Measurements from ENCODE around the gene SCFD2. TPM values are rescaled to one million over a fixed set of nuclear protein-coding genes. Genes with fewer than 3 reads are reported as not detected.

Gene SCFD2
- total and polyA plus RNA-seq, 8 donors: 4.0 to 13.5 (median 8.9) TPM

GRCh38 chr4:53118676-53119075, 247.2 kb downstream of the SCFD2 start:
- H3K36me3 ChIP-seq: no peaks in the 10 kb centered on the region
- TF ChIP-seq CTCF (IDR thresholded peaks at IDR 0.05): no peak
- no peaks in the 10 kb centered on the region for H3K27me3 ChIP-seq
- H3K4me1 ChIP-seq: peaks cover 0 to 6% (median 6%) of the 10 kb centered on the region in 3 donors
- ATAC-seq (no peak), DNase-seq (no peak), FAIRE-seq (no peak)
- no peak overlapping the region for H3K27ac ChIP-seq
- WGBS, 2 donors: 60 to 61% methylated on average over 3 of the region's 3 CpGs
- no peaks in the 10 kb centered on the region for H3K9me3 ChIP-seq
- H3K4me3 ChIP-seq: no peak overlapping the region
- intact Hi-C loops (cut with DNase I): no loop called here

DNA sequence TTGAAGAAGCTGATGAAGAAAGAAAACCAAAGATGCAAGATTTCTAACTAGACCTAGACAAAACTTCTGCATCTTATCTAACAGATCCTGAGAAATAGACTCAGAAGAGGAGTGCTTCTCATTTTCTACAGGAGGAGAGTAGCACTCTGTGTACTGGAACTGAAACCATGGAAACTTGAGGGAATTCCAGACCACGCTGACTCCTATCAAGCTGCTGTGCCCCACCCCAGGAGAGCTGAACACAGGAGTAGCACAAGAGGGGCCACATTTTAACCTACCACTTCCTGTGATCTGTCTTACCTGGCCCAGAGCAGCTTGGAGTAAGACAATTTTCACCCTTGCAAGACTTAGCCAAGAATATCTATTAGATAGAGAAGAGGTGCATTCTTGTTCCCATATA, 248.9 kb downstream of the SCFD2 start:
- DNase-seq (no peak), ATAC-seq (no peak), FAIRE-seq (no peak)
- Histone ChIP-seq H3K36me3 (no peaks in the 10 kb centered on the region), H3K27me3 (no peaks in the 10 kb centered on the region), H3K9me3 (no peaks in the 10 kb centered on the region), H3K4me1 (peaks cover 0 to 6% (median 0%) of the 10 kb centered on the region in 3 donors), H3K27ac (no peak overlapping the region), H3K4me3 (no peak overlapping the region)
- no peak for TF ChIP-seq CTCF (IDR thresholded peaks at IDR 0.05)
- 86 to 100% methylated on average over 1 of the region's 1 CpG for WGBS, 2 donors
- intact Hi-C loops (cut with DNase I): no loop called here

DNA sequence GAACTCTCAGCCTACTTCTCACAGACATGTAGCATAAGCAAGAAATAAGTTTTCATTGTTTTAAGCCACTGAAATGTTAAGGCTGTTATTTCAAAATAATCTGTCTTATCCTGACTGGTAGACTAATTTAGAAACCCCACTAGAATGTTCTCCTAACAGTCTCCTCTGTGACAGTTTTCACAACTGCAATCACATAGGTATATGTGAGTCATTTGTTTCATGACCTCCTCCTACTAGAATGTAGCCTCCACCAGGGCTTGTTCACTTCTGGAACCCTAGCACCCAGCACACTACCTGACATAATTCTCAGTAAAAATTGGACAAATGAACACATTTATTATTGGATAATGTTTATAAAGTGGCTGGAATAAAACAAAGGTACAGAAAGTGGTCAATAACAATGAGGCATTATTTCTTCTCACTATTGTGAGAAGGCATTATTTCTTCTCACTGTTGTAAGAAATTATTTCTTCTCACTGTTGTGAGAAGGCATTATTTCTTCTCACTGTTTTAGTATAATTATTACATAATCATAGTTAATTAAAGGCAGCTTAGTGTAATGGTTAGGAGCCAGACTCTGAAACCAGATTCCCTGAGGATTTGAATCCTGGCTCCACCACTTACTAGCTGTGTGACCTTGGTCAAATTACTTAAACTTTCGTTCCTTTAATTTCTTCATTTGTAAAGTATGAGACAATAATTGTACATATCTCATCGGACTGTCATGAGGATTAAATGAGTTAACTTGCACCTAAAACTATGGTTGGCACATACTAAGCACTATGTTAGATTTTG, 252.2 kb downstream of the SCFD2 start:
- WGBS, 2 donors: 76 to 83% methylated on average over 2 of the region's 2 CpGs
- Histone ChIP-seq H3K36me3 (no peaks in the 10 kb centered on the region), H3K4me3 (no peak overlapping the region), H3K4me1 (no peaks in the 10 kb centered on the region), H3K9me3 (no peaks in the 10 kb centered on the region), H3K27me3 (no peaks in the 10 kb centered on the region), H3K27ac (no peak overlapping the region)
- intact Hi-C loops (cut with DNase I): no loop called here
- no peak for TF ChIP-seq CTCF (IDR thresholded peaks at IDR 0.05)
- ATAC-seq (no peak), DNase-seq (no peak), FAIRE-seq (no peak)

DNA sequence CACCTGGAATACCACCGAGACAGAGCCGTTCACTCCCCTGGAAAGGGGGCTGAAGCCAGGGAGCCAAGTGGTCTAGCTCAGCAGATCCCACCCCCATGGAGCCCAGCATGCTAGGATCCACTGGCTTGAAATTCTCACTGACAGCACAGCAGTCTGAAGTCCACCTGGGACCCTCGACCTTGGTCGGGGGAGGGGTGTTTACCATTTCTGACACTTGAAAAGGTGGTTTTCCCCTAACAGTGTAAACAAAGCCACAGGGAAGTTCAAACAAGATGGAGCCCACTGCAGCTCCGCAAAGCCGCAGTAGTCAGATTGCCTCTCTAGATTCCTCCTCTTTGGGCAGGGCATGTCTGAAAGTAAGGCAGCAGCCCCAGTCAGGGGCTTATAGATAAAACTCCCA, 260.5 kb downstream of the SCFD2 start:
- no peak overlapping the region for H3K27ac ChIP-seq
- H3K27me3 ChIP-seq: no peaks in the 10 kb centered on the region
- intact Hi-C loops (cut with DNase I): no loop called here
- DNase-seq: no peak
- WGBS, 2 donors: 63 to 66% methylated on average over 6 of the region's 6 CpGs
- no peaks in the 10 kb centered on the region for H3K36me3 ChIP-seq
- ATAC-seq: no peak
- no peaks in the 10 kb centered on the region for H3K9me3 ChIP-seq
- FAIRE-seq: no peak
- TF ChIP-seq CTCF (IDR thresholded peaks at IDR 0.05): no peak
- H3K4me3 ChIP-seq: no peak overlapping the region
- no peaks in the 10 kb centered on the region for H3K4me1 ChIP-seq

- TF ChIP-seq CTCF (IDR thresholded peaks at IDR 0.05): no peak
- no peaks in the 10 kb centered on the region for H3K4me1 ChIP-seq
- no peak overlapping the region for H3K4me3 ChIP-seq
- H3K9me3 ChIP-seq: no peaks in the 10 kb centered on the region
- no peaks in the 10 kb centered on the region for H3K36me3 ChIP-seq
- intact Hi-C loops (cut with DNase I): no loop called here
- H3K27ac ChIP-seq: no peak overlapping the region
- no peak for DNase-seq
- no peak for FAIRE-seq
- 90 to 95% methylated on average over 1 of the region's 1 CpG for WGBS, 2 donors
- H3K27me3 ChIP-seq: no peaks in the 10 kb centered on the region
- no peak for ATAC-seq
Measured at GRCh38 chr4:53103481-53103880, 262.4 kb downstream of the SCFD2 start.
